SJSA1 (cell line): ENCODE results near the gene SMAD6. TPM values are rescaled to one million over a fixed set of nuclear protein-coding genes. Genes with fewer than 3 reads are reported as not detected.

Experiments used
- DNase-seq, 2 experiments: peaks; one replicate each; pipeline ENCODE4 v3.0.0-alpha.2; 2015 to 2020; ENCODE audit warnings: low spot score in 2 of 2, low read depth in 1 of 2
- H3K27ac ChIP-seq: fragments of 250-450 bp; sonication (Bioruptor Pico); 2 replicates; pipeline ENCODE4 v1.5.1; 2020; ENCODE audit warnings: mild to moderate bottlenecking, moderate library complexity
- H3K27me3 ChIP-seq: fragments of 250-450 bp; sonication (Bioruptor Pico); replicated peaks from 2 replicates; pipeline ENCODE4 v1.5.1; 2020; ENCODE audit warnings: mild to moderate bottlenecking, moderate library complexity
- H3K36me3 ChIP-seq: fragments of 250-450 bp; sonication (Bioruptor Pico); 2 replicates; pipeline ENCODE4 v1.5.1; 2020; ENCODE audit warnings: mild to moderate bottlenecking
- H3K4me1 ChIP-seq: fragments of 250-450 bp; sonication (Bioruptor Pico); replicated peaks from 2 replicates; pipeline ENCODE4 v1.6.1; 2021; ENCODE audit warnings: mild to moderate bottlenecking
- H3K4me3 ChIP-seq: fragments of 250-450 bp; sonication (Bioruptor Pico); 2 replicates; pipeline ENCODE4 v1.5.1; 2020; ENCODE audit warnings: mild to moderate bottlenecking
- H3K9me3 ChIP-seq: fragments of 250-450 bp; sonication (Bioruptor Pico); replicated peaks from 2 replicates; pipeline ENCODE4 v1.5.1; 2020; ENCODE audit warnings: mild to moderate bottlenecking
- total RNA-seq: library from RNA; depleted of rRNA; stranded (reverse); fragments of >200 nt; shearing (Covaris generic); gene quantifications from 2 replicates; pipeline ENCODE4 v1.2.3, GENCODE V29; 2014

SMAD6 gene
- total RNA-seq, 1 experiment from 2014 or later, result 46.4 TPM

- H3K9me3 ChIP-seq, result no peaks in the 10 kb centered on the region
- peaks cover 9% of the 10 kb centered on the region for H3K4me1 ChIP-seq
- no peak for DNase-seq
- no peaks in the 10 kb centered on the region for H3K27me3 ChIP-seq
- no peak overlapping the region for H3K27ac ChIP-seq
- no peak overlapping the region for H3K4me3 ChIP-seq
- no peaks in the 10 kb centered on the region for H3K36me3 ChIP-seq
Measured at GRCh38 chr15:66662522-66662921, 39.5 kb upstream of the SMAD6 start.

GRCh38 chr15:66663664-66664063 is 38.4 kb upstream of the SMAD6 start:
- Histone ChIP-seq H3K27me3 (no peaks in the 10 kb centered on the region), H3K4me1 (0 out of 2 replicates have a peak, but pooled peaks cover 4% of the 10 kb centered on the region), H3K4me3 (no peak overlapping the region), H3K27ac (no peak overlapping the region), H3K36me3 (no peaks in the 10 kb centered on the region), H3K9me3 (no peaks in the 10 kb centered on the region)
- no peak for DNase-seq

- Histone ChIP-seq H3K36me3 (no peaks in the 10 kb centered on the region), H3K27me3 (no peaks in the 10 kb centered on the region), H3K27ac (no peak overlapping the region), H3K9me3 (no peaks in the 10 kb centered on the region), H3K4me1 (no peaks in the 10 kb centered on the region), H3K4me3 (no peak overlapping the region)
- DNase-seq, result no peak
Measured at GRCh38 chr15:66670175-66670574, 31.9 kb upstream of the SMAD6 start.

- H3K27me3 ChIP-seq, result no peaks in the 10 kb centered on the region
- no peak for DNase-seq
- H3K9me3 ChIP-seq, result no peaks in the 10 kb centered on the region
- no peaks in the 10 kb centered on the region for H3K36me3 ChIP-seq
- H3K4me1 ChIP-seq, result no peaks in the 10 kb centered on the region
- H3K27ac ChIP-seq, result no peak overlapping the region
- no peak overlapping the region for H3K4me3 ChIP-seq
Measured at GRCh38 chr15:66670762-66671580, 31.1 kb upstream of the SMAD6 start.

- H3K4me3 ChIP-seq, result no peak overlapping the region
- no peaks in the 10 kb centered on the region for H3K4me1 ChIP-seq
- no peak overlapping the region for H3K27ac ChIP-seq
- H3K36me3 ChIP-seq, result no peaks in the 10 kb centered on the region
- no peaks in the 10 kb centered on the region for H3K9me3 ChIP-seq
- no peak for DNase-seq
- no peaks in the 10 kb centered on the region for H3K27me3 ChIP-seq
Measured at GRCh38 chr15:66672867-66673266, 29.2 kb upstream of the SMAD6 start.

GRCh38 chr15:66673410-66674322 is 28.4 kb upstream of the SMAD6 start:
- H3K36me3 ChIP-seq, result no peaks in the 10 kb centered on the region
- no peak for DNase-seq
- H3K4me3 ChIP-seq, result no peak overlapping the region
- no peaks in the 10 kb centered on the region for H3K4me1 ChIP-seq
- no peak overlapping the region for H3K27ac ChIP-seq
- H3K9me3 ChIP-seq, result no peaks in the 10 kb centered on the region
- no peaks in the 10 kb centered on the region for H3K27me3 ChIP-seq

GRCh38 chr15:66674756-66675155 is 27.3 kb upstream of the SMAD6 start:
- no peak for DNase-seq
- Histone ChIP-seq H3K36me3 (no peaks in the 10 kb centered on the region), H3K27me3 (no peaks in the 10 kb centered on the region), H3K9me3 (no peaks in the 10 kb centered on the region), H3K4me1 (peaks cover 5% of the 10 kb centered on the region; the same call in 1 of the 2 replicates), H3K27ac (no peak overlapping the region), H3K4me3 (no peak overlapping the region)

GRCh38 chr15:66675446-66675845 is 26.6 kb upstream of the SMAD6 start:
- no peaks in the 10 kb centered on the region for H3K36me3 ChIP-seq
- H3K4me3 ChIP-seq, result no peak overlapping the region
- no peak overlapping the region for H3K27ac ChIP-seq
- no peaks in the 10 kb centered on the region for H3K27me3 ChIP-seq
- no peak for DNase-seq
- peaks cover 7% of the 10 kb centered on the region; the same call in 1 of the 2 replicates for H3K4me1 ChIP-seq
- no peaks in the 10 kb centered on the region for H3K9me3 ChIP-seq

- Histone ChIP-seq H3K27ac (no peak overlapping the region), H3K9me3 (no peaks in the 10 kb centered on the region; the same call in 1 of the 2 replicates), H3K4me3 (no peak overlapping the region), H3K4me1 (peaks cover 7% of the 10 kb centered on the region; the same call in 1 of the 2 replicates), H3K27me3 (no peaks in the 10 kb centered on the region), H3K36me3 (no peaks in the 10 kb centered on the region)
- no peak for DNase-seq
Measured at GRCh38 chr15:66677336-66677735, 24.7 kb upstream of the SMAD6 start.

- no peak overlapping the region for H3K27ac ChIP-seq
- no peak for DNase-seq
- H3K4me1 ChIP-seq, result peaks cover 10% of the 10 kb centered on the region; the same call in 1 of the 2 replicates
- H3K36me3 ChIP-seq, result no peaks in the 10 kb centered on the region
- no peaks in the 10 kb centered on the region; the same call in 1 of the 2 replicates for H3K9me3 ChIP-seq
- no peak overlapping the region for H3K4me3 ChIP-seq
- H3K27me3 ChIP-seq, result no peaks in the 10 kb centered on the region
Measured at GRCh38 chr15:66679061-66679656, 22.9 kb upstream of the SMAD6 start.

GRCh38 chr15:66679657-66680108 is 22.4 kb upstream of the SMAD6 start:
- no peak for DNase-seq
- H3K9me3 ChIP-seq, result no peaks in the 10 kb centered on the region; the same call in 1 of the 2 replicates
- H3K36me3 ChIP-seq, result no peaks in the 10 kb centered on the region
- no peak overlapping the region for H3K4me3 ChIP-seq
- no peak overlapping the region for H3K27ac ChIP-seq
- H3K27me3 ChIP-seq, result no peaks in the 10 kb centered on the region
- peaks cover 13% of the 10 kb centered on the region; the same call in 1 of the 2 replicates for H3K4me1 ChIP-seq

GRCh38 chr15:66680502-66680901 is 21.5 kb upstream of the SMAD6 start:
- H3K4me3 ChIP-seq, result no peak overlapping the region
- H3K4me1 ChIP-seq, result peaks cover 13% of the 10 kb centered on the region; the same call in 1 of the 2 replicates
- H3K27ac ChIP-seq, result no peak overlapping the region
- H3K27me3 ChIP-seq, result no peaks in the 10 kb centered on the region
- no peaks in the 10 kb centered on the region for H3K36me3 ChIP-seq
- no peak for DNase-seq
- no peaks in the 10 kb centered on the region; the same call in 1 of the 2 replicates for H3K9me3 ChIP-seq

GRCh38 chr15:66681395-66681794 is 20.6 kb upstream of the SMAD6 start:
- H3K27ac ChIP-seq, result no peak overlapping the region
- H3K4me3 ChIP-seq, result no peak overlapping the region
- no peaks in the 10 kb centered on the region; the same call in 1 of the 2 replicates for H3K9me3 ChIP-seq
- H3K4me1 ChIP-seq, result peaks cover 13% of the 10 kb centered on the region; the same call in 1 of the 2 replicates
- no peaks in the 10 kb centered on the region for H3K27me3 ChIP-seq
- no peak for DNase-seq
- H3K36me3 ChIP-seq, result no peaks in the 10 kb centered on the region
